IPS DF 6.9 (cell line): Measurements from ENCODE around the gene GP9.

Experiments used
- DNase-seq: peaks from one replicate; pipeline ENCODE4 v3.0.0-alpha.2; 2013; ENCODE audit warnings: low read depth, low spot score
- H3K27ac ChIP-seq: one replicate; pipeline ENCODE4 v1.5.1; 2013; ENCODE audit warnings: low read length, control low read depth
- H3K27me3 ChIP-seq: 2 replicates; pipeline ENCODE4 v1.6.1; 2013; ENCODE audit warnings: mild to moderate bottlenecking, low read length; ENCODE audit not compliant: control insufficient read depth, insufficient read depth
- H3K36me3 ChIP-seq: 2 replicates; pipeline ENCODE4 v1.6.1; 2013; ENCODE audit warnings: low read length; ENCODE audit not compliant: control insufficient read depth, insufficient read depth
- H3K4me1 ChIP-seq: 2 replicates; pipeline ENCODE4 v1.6.1; 2013; ENCODE audit warnings: low read length; ENCODE audit not compliant: control insufficient read depth, insufficient read depth
- H3K4me3 ChIP-seq: 2 replicates; pipeline ENCODE4 v1.5.1; 2013; ENCODE audit warnings: mild to moderate bottlenecking, low read length
- H3K9me3 ChIP-seq: 2 replicates; pipeline ENCODE4 v1.6.1; 2013; ENCODE audit warnings: low read length, inconsistent platforms; ENCODE audit not compliant: control insufficient read depth, insufficient read depth
- WGBS: extraction: QIAGEN DNeasy Blood & Tissue Kit; methylation state at CpG from one replicate; pipeline ENCODE4 v1.1.7; 2013; ENCODE audit warnings: mixed read lengths, missing lambda C conversion rate; ENCODE audit not compliant: insufficient read length, insufficient coverage; 5-methylcytosine and 5-hydroxymethylcytosine counted together

The GP9 gene

DNA sequence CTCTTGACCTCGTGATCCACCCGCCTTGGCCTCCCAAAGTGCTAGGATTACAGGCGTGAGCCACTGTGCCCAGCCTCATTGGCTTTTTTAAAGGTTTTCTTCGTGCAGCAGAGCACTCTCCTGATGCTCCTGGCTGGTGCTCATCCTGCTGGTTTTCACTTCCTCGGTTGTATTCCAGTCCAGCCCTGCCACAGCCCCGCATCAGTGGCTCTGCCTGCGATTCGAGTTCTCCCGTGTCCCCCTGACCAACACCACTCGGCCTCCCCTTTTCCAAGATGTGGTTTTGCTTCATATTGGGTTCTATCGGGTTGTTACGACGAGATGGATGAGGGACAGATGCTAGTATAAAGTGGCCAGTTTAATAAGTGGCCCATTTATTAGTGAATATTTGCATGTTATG, 31.7 kb upstream of the GP9 start:
- peaks cover 2% of the 10 kb centered on the region; the same call in 1 of the 2 replicates for H3K27me3 ChIP-seq
- no peaks in the 10 kb centered on the region; the same call in 1 of the 2 replicates for H3K36me3 ChIP-seq
- no peaks in the 10 kb centered on the region for H3K4me1 ChIP-seq
- no peaks in the 10 kb centered on the region for H3K9me3 ChIP-seq
- no peak overlapping the region for H3K4me3 ChIP-seq
- DNase-seq, result no peak
- WGBS, result no CpG with 5 or more reads among the region's 13 CpGs
- H3K27ac ChIP-seq, result no peak overlapping the region

DNA sequence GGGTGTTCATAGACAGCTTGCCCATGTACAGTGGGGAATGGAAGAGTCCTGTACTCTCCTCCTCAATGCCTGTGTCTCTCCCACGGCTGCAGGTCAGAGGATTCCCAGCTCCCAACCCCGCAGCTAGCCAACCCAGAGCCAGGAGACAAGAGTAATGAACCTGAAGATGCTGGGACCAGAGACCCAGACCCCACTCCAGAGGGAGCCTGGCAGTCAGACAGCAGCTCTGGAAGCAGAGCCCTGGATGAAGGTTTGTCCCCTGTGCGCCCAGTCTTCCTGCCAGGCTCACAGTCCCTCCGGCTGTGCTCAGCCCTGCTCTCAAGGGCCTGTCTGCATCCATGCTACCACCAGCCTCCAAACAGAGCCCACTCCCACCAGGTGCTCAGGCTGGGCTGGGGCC, 30.0 kb upstream of the GP9 start:
- no CpG with 5 or more reads among the region's 4 CpGs for WGBS
- Histone ChIP-seq H3K36me3 (no peaks in the 10 kb centered on the region; the same call in 1 of the 2 replicates), H3K27me3 (peaks cover 2% of the 10 kb centered on the region; the same call in 1 of the 2 replicates), H3K9me3 (no peaks in the 10 kb centered on the region), H3K4me3 (no peak overlapping the region), H3K27ac (no peak overlapping the region), H3K4me1 (no peaks in the 10 kb centered on the region)
- no peak for DNase-seq

DNA sequence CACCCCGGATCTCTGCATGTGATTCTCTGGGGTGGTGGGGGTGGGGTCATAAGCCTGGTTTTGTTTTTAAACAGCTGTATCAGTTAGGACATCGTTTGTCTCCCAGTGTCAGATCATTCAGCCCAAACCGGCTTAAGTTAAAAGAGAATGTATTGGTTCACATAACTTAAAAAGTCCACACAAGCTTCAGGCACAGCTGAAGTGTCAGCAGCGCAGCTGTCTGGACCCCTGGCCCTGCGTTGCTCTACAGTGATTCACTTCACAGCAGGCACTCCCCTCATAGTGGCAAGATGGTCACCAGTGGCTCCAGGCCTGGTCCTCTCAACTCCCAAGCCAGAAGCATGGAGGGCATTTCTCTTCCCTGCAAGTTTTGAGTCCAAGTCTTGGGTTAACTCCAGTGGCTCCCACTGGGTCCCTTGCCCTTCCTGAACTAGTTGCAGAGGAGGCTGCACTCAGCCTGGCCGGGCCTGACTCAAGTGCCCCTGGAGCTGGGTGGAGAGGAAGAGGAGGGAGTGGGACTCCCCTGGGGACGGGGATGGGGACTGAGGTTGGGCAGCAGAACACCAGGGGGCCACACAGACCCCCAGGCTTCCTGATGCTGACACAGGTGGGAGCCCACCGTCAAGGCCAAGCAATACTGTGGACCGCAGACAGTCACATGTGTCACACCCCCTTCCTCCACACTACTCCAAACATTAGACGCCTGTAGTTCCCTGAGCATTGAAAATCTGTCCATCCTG, 28.9 kb upstream of the GP9 start:
- no peak for DNase-seq
- H3K9me3 ChIP-seq, result no peaks in the 10 kb centered on the region
- H3K27ac ChIP-seq, result no peak overlapping the region
- H3K27me3 ChIP-seq, result no peaks in the 10 kb centered on the region; the same call in 1 of the 2 replicates
- WGBS, result no CpG with 5 or more reads among the region's 10 CpGs
- H3K4me1 ChIP-seq, result no peaks in the 10 kb centered on the region
- H3K36me3 ChIP-seq, result no peaks in the 10 kb centered on the region; the same call in 1 of the 2 replicates
- no peak overlapping the region for H3K4me3 ChIP-seq

DNA sequence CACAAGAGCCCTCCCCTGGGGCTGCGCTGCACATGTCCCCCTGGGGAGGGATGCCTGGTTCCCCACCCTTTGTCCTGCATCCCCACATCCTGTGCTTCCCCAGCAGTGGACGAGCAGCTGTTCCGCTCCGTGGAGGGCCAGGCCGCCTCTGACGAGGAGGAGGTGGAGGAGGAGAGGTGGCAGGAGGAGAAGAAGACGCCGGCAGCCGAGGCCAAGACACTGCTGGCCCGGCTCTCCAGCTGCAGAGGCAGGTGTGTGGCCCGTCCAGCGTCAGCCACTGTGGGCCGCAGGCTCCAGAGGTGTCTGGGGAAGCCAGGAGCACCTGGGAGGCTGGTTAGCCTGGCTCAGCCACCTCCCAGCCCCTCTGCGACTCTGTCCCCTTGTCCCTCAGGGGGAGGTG, 27.9 kb upstream of the GP9 start:
- no peaks in the 10 kb centered on the region for H3K4me1 ChIP-seq
- no peak overlapping the region for H3K4me3 ChIP-seq
- H3K9me3 ChIP-seq, result no peaks in the 10 kb centered on the region
- no peak for DNase-seq
- no peak overlapping the region for H3K27ac ChIP-seq
- H3K36me3 ChIP-seq, result no peaks in the 10 kb centered on the region
- no peaks in the 10 kb centered on the region for H3K27me3 ChIP-seq
- WGBS, result no CpG with 5 or more reads among the region's 14 CpGs

DNA sequence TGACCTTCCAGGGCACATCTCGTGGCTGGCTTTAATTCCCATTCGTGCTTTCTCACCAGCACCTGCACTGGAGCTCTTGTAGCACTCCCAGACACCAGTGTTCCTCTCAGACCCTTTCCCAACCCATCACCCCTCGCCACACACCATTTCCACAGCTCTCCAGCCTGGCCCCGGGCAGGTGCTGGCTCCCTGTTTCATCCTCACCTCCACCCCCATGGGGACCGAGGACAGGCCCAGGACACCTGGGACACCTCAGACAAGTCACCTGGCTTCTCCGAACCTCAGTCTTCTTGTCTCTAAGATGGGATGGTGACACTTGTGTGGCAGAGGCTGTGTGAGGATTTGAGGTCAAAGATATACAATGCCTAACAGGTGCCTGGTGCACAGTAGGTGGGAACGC, 27.4 kb upstream of the GP9 start:
- H3K27ac ChIP-seq, result no peak overlapping the region
- no peak overlapping the region for H3K4me3 ChIP-seq
- WGBS, result no CpG with 5 or more reads among the region's 7 CpGs
- DNase-seq, result no peak
- H3K4me1 ChIP-seq, result no peaks in the 10 kb centered on the region
- H3K9me3 ChIP-seq, result no peaks in the 10 kb centered on the region
- no peaks in the 10 kb centered on the region for H3K36me3 ChIP-seq
- H3K27me3 ChIP-seq, result no peaks in the 10 kb centered on the region

DNA sequence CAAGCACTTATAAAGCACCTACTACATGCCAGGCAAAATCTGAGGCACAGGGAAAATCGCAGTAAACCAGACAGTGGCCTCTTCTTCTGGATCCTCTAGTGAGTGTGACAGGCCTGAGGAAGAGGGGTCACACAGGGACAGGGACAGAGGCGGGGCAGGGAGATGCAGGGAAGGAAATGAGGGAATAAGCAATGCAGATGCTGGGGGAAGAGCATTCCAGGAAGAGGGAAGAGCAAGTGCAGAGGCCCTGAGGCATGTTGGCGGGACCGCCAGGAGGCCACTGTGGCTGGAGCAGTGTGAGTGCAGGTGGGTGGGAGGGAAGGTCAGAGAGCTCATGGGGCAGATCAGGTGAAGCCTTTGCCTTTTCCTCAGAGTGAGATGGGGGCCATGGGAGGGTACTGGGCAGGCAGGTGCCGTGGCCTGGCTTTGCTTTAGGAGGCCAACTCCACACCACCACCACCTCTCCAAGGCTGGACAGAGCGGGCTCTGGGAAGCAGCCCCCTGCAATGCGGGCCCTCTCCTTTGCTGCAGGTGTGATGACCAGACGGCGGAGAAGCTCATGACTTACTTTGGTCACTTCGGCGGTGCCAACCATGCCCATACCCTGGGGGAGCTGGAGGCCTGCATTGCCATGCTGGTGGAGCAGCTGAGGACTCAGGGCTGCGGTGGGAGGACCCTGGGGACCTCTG, 26.8 kb upstream of the GP9 start:
- H3K27ac ChIP-seq, result no peak overlapping the region
- no peaks in the 10 kb centered on the region for H3K27me3 ChIP-seq
- whole genome bisulfite sequencing, result no CpG with 5 or more reads among the region's 12 CpGs
- H3K9me3 ChIP-seq, result no peaks in the 10 kb centered on the region
- DNase-seq, result no peak
- H3K4me3 ChIP-seq, result no peak overlapping the region
- no peaks in the 10 kb centered on the region for H3K36me3 ChIP-seq
- no peaks in the 10 kb centered on the region for H3K4me1 ChIP-seq

DNA sequence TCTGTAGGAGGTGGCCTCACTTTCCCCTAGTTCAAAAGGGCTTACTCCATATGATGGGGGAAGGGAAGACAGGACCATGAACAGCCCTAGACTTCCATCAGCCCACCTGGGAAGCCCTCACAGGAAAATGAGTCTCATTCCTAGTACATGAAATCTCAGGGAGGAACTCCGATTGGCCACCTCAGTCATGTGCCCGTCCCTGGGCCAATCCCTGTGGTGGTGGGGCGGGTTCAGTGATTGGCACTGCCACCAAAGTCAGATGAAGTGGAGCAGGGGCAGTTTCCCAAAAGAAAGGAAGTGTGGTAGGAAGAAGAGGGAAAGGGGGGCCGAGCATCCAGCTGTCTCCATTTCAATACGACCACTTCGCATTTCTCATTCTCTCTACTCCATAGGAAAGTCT, 25.9 kb upstream of the GP9 start:
- WGBS, result no CpG with 5 or more reads among the region's 6 CpGs
- no peak overlapping the region for H3K27ac ChIP-seq
- no peak overlapping the region for H3K4me3 ChIP-seq
- H3K4me1 ChIP-seq, result peaks cover 1% of the 10 kb centered on the region; the same call in 1 of the 2 replicates
- H3K9me3 ChIP-seq, result no peaks in the 10 kb centered on the region
- DNase-seq, result no peak
- H3K27me3 ChIP-seq, result no peaks in the 10 kb centered on the region
- no peaks in the 10 kb centered on the region for H3K36me3 ChIP-seq

DNA sequence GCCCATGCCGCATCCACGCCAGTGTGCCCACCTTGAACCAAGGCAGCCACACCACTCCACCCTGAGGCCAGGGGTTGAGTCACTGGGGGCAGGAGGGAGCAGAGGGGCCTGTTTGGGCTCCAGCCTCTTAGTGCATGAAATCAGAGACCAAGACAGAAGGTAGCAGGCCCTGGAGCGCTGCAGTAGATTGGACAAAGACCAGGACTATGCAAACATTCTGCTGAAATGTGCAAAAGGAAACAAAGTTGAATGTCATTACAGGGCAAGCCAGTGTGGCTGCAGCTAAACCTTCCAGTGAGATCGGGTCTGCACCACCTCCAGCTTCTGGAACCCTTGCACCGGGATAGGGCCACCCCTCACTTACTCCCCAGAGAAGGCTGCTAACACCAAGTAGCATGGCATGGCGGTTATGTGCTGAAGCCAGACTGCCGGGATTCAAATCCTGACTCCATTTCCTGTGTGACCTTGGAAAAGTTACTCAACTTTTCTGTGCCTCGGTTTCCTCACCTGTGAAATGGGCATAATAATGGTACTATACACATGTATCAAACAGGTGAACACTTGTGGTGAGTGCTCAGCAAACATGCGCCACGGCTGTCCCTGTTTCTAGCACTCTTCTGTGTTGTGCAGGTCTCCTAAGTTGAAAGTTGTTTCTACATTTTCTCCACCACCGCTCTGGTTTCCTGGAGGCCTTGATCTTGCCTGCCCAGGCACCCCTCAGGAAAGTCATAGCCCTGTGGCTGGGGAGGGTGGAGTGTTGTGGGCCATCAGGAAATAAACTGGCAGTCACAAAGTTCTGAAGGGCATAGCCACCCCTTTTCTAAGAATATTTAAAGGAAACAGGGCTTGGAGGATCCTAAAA, 25.0 kb upstream of the GP9 start:
- H3K36me3 ChIP-seq, result no peaks in the 10 kb centered on the region
- H3K4me1 ChIP-seq, result peaks cover 1% of the 10 kb centered on the region; the same call in 1 of the 2 replicates
- no peak for DNase-seq
- no CpG with 5 or more reads among the region's 11 CpGs for WGBS
- no peak overlapping the region for H3K27ac ChIP-seq
- no peaks in the 10 kb centered on the region for H3K9me3 ChIP-seq
- H3K27me3 ChIP-seq, result no peaks in the 10 kb centered on the region
- H3K4me3 ChIP-seq, result no peak overlapping the region

DNA sequence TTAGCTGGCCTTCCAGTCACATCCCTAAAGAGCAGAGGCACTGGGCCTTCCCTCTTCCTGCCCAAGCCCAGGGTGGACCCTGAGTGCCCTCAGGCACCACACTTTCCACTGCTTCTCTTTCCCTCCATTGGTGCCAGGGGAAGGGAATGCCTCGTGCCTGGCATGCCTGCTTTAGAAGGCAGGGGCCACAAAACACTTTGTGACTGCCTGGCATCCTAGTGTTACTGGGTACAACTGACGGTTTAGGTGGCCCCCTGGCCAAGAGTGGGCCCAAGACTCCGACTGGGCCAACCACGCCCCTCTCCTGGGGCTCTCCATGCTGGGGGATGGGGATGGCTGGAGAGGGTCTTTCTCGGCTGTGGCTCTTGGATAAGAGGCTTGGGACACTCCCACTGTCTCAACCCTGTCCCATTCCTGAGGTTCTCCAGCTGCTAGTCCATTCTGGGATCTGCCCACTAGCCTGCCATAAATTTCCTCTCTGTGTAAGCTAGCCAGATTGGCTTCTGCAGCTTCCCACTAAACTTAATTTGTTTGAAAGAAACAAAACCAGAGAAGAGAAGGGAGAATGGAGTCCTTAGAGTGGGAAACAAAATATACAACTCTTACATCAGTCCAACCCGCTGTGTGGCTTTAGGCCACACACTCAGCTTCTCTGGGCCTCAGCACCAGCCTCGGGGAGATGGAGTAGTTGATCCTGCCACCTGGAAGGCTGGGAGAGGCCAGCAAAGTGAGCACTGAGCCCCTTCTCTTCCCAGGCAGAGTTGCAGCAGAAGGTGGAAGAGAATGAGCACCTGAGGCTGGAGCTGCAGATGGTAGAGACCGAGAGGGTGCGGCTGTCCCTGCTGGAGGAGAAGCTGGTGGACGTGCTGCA, 24.1 kb upstream of the GP9 start:
- H3K4me3 ChIP-seq, result no peak overlapping the region
- DNase-seq, result no peak
- no CpG with 5 or more reads among the region's 10 CpGs for WGBS
- peaks cover 3% of the 10 kb centered on the region; the same call in 1 of the 2 replicates for H3K4me1 ChIP-seq
- H3K27ac ChIP-seq, result no peak overlapping the region
- no peaks in the 10 kb centered on the region for H3K27me3 ChIP-seq
- H3K36me3 ChIP-seq, result no peaks in the 10 kb centered on the region
- no peaks in the 10 kb centered on the region for H3K9me3 ChIP-seq

DNA sequence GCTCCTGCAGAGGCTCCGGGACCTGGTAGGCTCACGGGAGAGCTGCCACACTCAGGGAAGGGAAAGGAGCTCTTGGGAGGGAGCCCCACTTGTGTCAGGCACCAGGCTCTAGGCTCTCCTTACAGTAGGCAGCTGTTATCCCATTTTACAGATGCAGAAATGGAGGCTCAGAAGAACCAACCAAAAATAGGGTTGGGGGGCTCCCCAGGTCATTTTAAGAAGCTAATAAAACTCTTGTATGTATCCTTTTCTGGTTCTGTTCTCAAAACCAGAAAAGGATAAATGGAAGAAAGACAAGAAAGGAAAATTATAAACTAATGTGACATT, 23.5 kb upstream of the GP9 start:
- Histone ChIP-seq H3K9me3 (no peaks in the 10 kb centered on the region), H3K27me3 (no peaks in the 10 kb centered on the region), H3K4me3 (no peak overlapping the region), H3K27ac (no peak overlapping the region), H3K36me3 (no peaks in the 10 kb centered on the region), H3K4me1 (peaks cover 3% of the 10 kb centered on the region; the same call in 1 of the 2 replicates)
- WGBS, result no CpG with 5 or more reads among the region's 2 CpGs
- no peak for DNase-seq
